ENCODE measurements around the gene RAB40C.

- no peak for TF ChIP-seq CTCF (IDR thresholded peaks at IDR 0.05; ENCODE audit: borderline replicate concordance, extremely low read depth, low read length, poor library complexity, severe bottlenecking)
- no peak for TF ChIP-seq EZH2 (IDR thresholded peaks at IDR 0.05; ENCODE audit: borderline replicate concordance, low read depth, low read length, severe bottlenecking)
These were observed 35.5 kb downstream of the RAB40C start for GRCh38 chr16:625117-625976.

All from DND-41 (cell line).